Retina (tissue), 1 donor: ENCODE measurements around the gene MAPKBP1.
"Not testable (repeated sequence)": the region's sequence is repeated elsewhere in the genome, so short reads cannot be mapped to it uniquely, and the experiment has no call there.

Experiments used
- DNase-seq: peaks from one replicate; pipeline ENCODE4 v3.0.0-alpha.2; 2016

Gene MAPKBP1

DNA sequence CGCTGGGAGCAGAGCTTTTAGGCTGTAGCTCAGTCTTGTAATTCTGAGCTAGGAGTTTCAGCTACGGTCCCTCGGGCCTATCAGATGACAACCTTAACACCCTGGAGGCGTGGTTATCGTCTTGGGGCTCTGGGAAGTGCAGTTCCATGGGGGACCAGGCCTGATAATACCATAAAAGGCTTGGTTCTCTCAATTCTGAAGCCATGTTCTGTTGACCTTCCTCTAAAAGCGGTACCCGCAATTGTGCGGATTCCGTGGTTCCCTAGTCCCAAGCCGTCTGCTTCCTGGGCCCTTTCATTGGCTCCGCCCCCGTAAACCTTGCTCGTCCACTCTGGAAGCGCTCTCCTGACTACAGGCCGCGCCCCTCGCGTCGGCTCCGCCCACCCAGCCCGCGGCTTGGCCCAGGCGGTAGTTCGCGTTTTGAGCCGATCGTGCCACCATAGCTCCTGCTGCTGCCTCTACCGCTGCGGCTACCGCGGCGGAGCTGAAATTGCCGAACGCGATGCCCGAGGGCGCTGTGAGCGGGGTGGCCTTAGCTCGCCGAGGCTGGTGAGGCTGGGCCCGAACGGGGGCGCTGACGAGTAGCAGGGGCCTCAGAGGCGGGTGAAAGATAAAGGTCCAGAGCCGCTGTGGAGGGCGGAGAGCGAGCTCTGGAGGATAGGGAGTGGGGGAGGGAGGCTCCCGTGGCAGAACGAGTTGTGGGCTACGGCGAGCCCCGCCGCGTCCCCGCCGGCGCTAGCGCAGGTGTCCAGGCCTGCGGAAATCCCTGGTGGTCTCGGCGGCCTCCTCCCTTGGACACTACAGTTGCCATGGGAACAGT lies at the start of gene MAPKBP1:
MAPKBP1 (plus strand) TSS at position 423 of the 820 bp plus-strand sequence. CDS start 792 bp downstream, outside the sequence.
- DNase-seq, result peak; percentile 99

GRCh38 chr15:41727143-41727542 lies 47.1 kb upstream of the MAPKBP1 start:
- DNase-seq, result no peak

DNA sequence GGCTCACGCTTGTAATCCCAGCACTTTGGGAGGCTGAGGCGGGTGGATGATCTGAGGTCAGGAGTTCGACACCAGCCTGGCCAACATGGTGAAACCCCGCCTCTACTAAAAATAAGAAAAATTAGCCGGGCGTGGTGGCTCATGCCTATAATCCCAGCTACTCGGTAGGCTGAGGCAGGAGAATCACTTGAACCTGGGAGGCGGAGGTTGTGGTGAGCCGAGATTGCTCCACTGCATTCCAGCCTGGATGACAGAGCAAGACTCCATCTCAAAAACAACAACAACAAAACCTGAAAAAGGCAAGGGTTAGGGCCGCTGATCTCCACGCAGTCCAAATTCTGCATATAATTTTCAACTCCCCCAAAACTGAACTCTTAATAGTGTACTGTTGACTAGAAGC lies 46.2 kb upstream of the MAPKBP1 start:
- DNase-seq, result not testable (repeated sequence)

DNA sequence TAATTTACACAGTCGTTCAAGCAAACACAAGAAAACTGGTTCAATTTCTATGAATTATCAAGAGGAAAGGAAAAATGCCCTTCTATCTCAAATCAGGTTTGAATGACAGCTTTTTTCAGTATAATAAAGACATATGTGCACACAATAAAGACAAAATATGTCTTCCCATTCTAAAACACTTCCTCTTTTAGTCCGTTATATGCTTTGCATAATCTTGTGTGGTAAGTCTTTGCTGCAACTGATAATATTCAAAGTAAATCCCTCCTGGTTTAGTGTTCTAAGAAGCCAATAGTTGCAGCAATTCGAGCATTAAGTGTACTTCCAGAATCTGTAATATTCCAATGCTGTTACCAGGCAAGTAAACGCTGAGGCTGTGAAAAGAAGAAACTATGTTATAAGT lies 43.7 kb upstream of the MAPKBP1 start:
- DNase-seq, result no peak

DNA sequence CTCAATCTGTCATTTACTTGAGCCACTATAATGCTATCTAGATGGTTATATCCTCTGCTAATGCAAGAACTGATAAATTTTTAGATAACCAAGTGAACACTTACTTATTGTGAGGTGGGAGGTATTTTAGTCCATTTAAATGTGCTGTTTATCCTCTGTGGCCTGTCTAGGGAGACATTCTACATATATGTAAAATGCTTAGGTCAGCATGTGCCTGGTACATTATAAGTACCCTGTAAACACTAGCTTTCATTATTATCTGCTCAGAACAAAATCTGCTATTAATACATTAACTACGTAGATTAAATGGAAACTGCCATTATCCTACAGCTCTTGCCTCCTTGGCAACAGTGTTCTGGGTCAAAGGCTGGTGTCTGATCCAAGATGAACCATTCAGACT lies 41.8 kb upstream of the MAPKBP1 start:
- no peak for DNase-seq

DNA sequence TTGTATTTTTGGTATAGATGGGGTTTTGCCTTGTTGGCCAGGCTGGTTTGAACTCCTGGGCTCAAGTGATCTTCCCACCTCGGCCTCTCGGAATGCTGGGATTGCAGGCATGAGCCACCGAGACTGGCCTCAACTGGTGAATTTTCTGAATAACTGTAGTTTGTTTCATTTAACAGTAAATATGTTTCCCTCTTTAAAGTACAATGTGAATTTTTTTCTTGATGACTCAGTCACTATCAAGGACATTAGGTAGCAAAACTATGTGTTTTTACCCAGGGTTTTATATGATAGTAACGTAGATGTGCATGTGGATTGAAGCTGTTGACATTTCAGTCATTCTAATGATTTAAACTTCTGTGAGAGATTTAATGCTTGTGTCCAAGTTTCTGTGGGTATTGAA lies 40.2 kb upstream of the MAPKBP1 start:
- DNase-seq, result no peak

DNA sequence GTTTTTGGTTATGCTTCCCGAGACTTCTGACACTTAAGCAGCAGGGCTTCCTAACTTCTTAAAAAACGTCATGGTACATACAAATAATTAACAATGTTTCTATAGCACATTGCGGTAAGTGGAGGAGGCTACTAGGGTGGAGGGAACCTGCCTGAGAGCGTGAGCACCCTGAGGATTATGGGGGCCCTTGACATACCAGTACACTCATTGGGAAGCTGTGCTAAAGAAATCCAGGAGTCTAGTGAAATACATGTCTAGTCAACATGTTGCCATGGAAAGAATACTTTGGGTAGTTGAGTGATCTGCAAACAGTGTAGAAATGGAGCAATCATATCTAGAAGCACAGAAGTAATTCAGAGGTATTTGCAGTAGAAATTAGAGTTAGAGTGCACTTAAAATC lies 39.2 kb upstream of the MAPKBP1 start:
- no peak for DNase-seq

DNA sequence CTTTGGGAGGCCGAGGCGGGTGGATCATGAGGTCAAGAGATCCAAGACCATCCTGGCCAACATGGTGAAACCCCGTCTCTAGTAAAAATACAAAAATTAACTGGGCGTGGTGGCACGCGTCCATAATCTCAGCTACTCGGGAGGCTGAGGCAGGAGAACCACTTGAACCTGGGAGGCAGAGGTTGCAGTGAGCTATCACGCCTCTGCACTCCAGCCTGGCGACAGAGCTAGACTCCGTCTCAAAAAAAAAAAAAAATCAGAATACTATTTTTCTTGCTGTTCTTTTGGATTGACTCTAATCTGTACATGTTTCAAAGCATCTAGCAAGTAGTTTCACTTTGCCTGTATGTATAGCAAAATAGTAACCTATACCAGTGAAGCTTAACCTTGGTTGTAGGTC lies 38.8 kb upstream of the MAPKBP1 start:
- DNase-seq, result not testable (repeated sequence)

DNA sequence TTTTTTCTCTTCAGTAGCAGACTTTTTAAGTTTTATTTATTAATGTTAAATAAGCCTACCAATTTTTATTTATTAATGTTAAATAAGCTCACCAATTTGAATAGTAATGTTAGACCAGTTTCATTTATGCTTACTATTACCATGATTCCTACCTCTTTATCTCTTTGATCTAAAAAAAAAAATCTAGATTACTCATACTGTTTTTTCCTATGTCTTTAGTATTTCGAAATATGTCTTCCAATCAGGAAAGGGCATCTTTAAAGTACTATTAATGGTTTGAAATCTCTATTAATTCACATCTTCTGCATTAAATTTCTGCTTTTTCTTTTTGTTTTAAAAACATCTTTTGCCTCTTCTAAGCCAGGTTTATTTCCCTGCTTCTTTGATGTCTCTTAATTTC lies 27.5 kb upstream of the MAPKBP1 start:
- DNase-seq, result no peak

- DNase-seq, result no peak
Measured at GRCh38 chr15:41756198-41756597, 18.1 kb upstream of the MAPKBP1 start.

- peak; percentile 49 for DNase-seq
Measured at GRCh38 chr15:41772720-41773331, 1.5 kb upstream of the MAPKBP1 start.

DNA sequence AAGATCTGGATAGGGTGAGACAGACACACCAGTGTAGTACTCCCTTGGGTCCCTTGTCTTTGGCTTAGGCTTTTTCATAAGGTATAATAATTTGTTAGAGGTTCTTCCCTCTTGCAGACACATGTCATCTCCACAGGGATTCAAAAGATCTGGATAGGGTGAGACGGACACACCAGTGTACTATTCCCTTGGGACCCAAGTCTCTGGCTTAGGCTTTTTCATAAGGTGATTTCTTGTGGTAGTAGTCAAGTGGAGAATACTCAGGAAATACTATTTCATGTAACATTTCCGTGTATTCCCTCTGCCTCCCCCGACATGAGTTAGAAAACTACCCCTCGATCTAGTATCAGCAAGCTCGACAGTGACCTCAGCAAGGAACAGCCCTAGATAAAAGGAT lies 954 bp upstream of the MAPKBP1 start:
- DNase-seq, result no peak

- DNase-seq, result no peak
Measured at GRCh38 chr15:41773729-41774061, 589 bp upstream of the MAPKBP1 start.

- DNase-seq, result no peak
Measured at GRCh38 chr15:41774882-41775417, 666 bp downstream of the MAPKBP1 start.

DNA sequence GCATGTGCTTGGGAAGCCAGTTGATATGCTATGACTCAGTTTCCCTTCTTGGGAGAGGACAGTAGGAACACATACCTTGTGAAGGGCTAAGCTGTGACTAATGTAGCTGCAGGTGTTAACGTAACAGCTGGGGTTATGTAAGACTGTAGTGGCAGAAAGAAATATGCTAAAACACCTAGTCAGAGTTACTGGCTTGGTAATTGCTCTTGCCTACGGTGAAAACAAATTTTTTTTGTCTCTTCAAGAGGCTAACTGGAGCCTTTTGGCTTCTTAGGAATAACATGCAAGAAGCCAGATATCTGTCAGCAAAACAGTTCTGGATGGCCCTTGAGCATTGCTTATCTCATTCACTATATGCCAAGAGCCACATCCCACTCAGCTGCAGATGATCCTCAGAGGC lies 1.4 kb downstream of the MAPKBP1 start:
- DNase-seq, result no peak

DNA sequence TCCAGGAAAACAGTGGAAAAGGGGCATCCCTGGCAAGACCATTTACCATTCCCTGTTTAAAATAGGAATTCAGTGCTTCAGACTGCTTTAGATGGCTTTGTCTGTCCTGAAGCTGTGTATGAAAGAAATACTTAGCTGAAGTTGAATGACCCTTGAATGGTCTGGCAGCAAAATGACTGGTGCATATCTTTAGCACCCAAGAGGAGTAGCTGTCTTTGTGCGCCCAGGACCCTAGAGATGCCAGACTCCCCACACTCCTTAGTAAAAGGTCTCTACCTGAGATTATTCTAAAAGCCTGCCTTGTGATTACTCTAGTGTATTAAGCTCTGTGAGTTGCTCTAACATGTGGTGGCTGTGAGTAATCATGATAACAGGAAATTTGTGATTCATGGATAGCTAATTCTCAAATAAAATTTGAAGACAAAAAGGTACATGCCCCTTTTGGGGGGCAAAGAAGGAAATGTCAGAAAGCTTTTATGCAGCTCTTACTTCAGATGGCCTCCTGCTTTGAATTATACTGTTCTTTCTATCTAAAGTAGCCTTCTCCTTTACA lies 3.2 kb downstream of the MAPKBP1 start:
- DNase-seq, result no peak

- no peak for DNase-seq
Measured at GRCh38 chr15:41778521-41778920, 4.2 kb downstream of the MAPKBP1 start.

GRCh38 chr15:41779662-41780157 lies 5.4 kb downstream of the MAPKBP1 start:
- DNase-seq, result no peak

- DNase-seq, result no peak
Measured at GRCh38 chr15:41780266-41780665, 6.0 kb downstream of the MAPKBP1 start.

DNA sequence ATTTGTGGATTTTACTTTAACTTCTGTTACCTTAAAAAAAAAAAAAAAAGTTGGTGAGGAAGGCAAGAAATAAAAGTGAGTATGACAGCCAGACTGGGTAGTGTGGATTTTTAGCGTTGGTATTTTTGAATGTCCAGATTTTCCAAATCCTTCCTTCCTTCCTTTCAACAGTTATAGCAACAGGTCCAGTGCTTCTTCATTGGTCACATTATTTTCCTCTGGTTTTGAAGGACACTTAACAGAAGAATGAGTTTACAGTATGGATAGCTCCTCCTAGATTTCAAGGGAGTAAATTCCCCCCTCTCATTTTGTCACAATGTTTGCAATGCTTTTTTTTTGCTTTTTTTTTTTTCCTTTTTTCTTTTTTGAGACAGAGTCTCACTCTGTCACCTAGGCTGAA lies 6.4 kb downstream of the MAPKBP1 start:
- DNase-seq, result no peak

DNA sequence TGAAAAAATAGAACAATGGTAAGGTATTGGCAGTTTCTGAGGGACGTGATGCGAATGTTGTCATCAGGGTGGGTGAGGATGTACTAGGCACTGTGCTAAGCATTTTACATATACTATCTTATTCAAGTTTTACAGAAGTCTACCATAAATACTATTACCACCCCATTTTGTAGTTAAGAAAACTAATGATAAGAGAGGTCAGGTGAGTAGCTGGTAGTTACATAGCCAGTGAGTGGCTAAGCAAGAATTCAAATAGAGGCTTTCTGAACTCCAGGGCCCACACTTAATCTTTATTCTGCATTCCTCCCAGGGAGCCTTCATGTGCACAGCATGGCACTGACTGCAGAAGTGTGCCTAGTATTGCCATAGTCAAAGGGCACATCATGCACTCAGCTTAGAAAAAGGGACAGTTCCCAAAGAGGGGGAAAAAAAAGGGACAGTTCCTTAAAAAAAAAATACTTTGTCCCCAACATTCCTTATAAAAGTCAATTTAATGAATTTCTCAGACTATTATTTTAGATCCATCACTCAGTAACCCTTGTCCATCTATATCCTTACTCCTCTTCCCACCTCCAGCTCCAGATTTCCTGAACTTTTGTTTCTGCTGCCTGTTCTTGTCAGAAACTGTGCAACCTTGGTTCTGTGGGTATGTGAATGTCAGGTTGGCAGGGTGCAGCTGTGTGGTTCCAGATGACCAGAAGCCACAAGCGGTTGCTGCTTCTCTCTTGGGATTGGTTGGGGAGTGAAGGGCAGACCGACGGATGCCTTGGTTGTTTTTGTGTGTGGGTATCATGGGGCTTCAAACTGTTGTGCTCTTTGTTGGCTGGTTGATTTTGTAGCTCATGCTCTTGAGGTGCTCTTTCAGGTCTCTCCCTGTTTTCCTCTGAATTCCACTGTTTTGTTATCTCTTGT lies 8.3 kb downstream of the MAPKBP1 start:
- no peak for DNase-seq

DNA sequence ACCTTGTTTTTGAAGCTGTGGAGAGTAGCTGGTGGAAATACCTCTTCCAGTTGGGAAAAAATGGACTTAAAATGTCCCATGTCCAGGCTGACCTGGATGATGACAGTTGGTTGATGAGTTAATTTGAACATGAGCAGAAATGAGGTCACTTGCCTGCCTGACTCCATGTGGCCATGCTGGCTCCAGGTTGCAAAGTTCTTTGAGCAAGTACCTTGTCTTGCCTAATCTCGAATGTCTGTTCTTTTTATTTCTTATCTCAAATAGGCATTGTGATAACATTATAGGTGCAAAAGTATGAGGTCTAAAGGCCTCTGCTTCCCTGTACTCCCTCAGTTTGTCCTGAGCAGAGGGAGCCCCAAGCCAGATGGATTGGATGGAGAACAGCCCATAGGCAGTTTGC lies 9.0 kb downstream of the MAPKBP1 start:
- DNase-seq, result no peak

DNA sequence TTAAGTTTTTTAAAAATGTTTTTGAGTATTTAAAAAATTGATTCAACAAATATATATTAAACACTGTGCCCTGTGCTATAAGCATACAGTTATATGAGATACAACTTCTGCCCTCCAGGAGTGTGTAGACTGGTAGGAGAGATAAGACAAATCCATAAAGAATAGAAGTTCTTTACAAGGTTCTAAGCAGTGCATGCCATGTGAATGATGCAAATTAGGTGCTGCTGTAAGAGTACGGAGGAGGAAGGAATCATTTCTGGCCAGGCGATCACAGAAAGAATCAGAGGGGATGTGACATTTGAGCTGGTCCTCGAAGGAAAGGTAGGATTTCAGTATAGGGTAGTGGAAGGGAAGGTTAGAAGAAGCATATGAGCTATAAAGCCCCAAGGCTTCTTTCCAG lies 14.0 kb downstream of the MAPKBP1 start:
- DNase-seq, result no peak
